Activated CD4-positive, alpha-beta T cell treated with anti-CD3 and anti-CD28 coated beads, Interleukin-2, amount 50 U/mL, for 16 hours (primary cell): ENCODE data around the gene COMT.
"Not testable (repeated sequence)": the region's sequence is repeated elsewhere in the genome, so short reads cannot be mapped to it uniquely, and the experiment has no call there.

Experiments used
- DNase-seq: peaks from one replicate; pipeline ENCODE4 v3.0.0-alpha.2; 2020

Gene COMT

GRCh38 chr22:19941365-19942082, at the start of gene COMT, which contains the start of gene TXNRD2:
TSS of gene COMT (plus strand) at chr22:19941772. CDS start at chr22:19962527, 20,755 bp downstream.
TSS of gene TXNRD2 (minus strand) at chr22:19941818. CDS start at chr22:19941803, 15 bp downstream.
- peak; percentile 76 for DNase-seq

- DNase-seq = peak; percentile 80
Observed at GRCh38 chr22:19892257-19892879, 49.2 kb upstream of the COMT start.

- DNase-seq = no peak
Observed at GRCh38 chr22:19892925-19893324, 48.6 kb upstream of the COMT start.

- no peak for DNase-seq
Observed at GRCh38 chr22:19893363-19893762, 48.2 kb upstream of the COMT start.

- no peak for DNase-seq
Observed at GRCh38 chr22:19895160-19895849, 46.3 kb upstream of the COMT start.

GRCh38 chr22:19896665-19897355, 44.8 kb upstream of the COMT start:
- no peak for DNase-seq

- no peak for DNase-seq
Observed at GRCh38 chr22:19897726-19898125, 43.8 kb upstream of the COMT start.

- DNase-seq = no peak
Observed at GRCh38 chr22:19898145-19898544, 43.4 kb upstream of the COMT start.

- no peak for DNase-seq
Observed at GRCh38 chr22:19898831-19899567, 42.6 kb upstream of the COMT start.

GRCh38 chr22:19900707-19901436, 40.7 kb upstream of the COMT start:
- DNase-seq = no peak

- DNase-seq = no peak
Observed at GRCh38 chr22:19901577-19902244, 39.9 kb upstream of the COMT start.

GRCh38 chr22:19902245-19902715, 39.3 kb upstream of the COMT start:
- DNase-seq = no peak

GRCh38 chr22:19903031-19903430, 38.5 kb upstream of the COMT start:
- no peak for DNase-seq

GRCh38 chr22:19903513-19903912, 38.1 kb upstream of the COMT start:
- no peak for DNase-seq

- DNase-seq = no peak
Observed at GRCh38 chr22:19904174-19904856, 37.3 kb upstream of the COMT start.

- no peak for DNase-seq
Observed at GRCh38 chr22:19904935-19905334, 36.6 kb upstream of the COMT start.

- DNase-seq = no peak
Observed at GRCh38 chr22:19905347-19906276, 36.0 kb upstream of the COMT start.

- DNase-seq = not testable (repeated sequence)
Observed at GRCh38 chr22:19906864-19907263, 34.7 kb upstream of the COMT start.

GRCh38 chr22:19907902-19908301, 33.7 kb upstream of the COMT start:
- DNase-seq = not testable (repeated sequence)
